GM12878 (cell line): ENCODE measurements around the gene PTP4A1. TPM values are rescaled to one million over a fixed set of nuclear protein-coding genes. Genes with fewer than 3 reads are reported as not detected.

Source experiments
- ATAC-seq: fragments of 200-7000 bp; cut with Tn5 transposase; 3 replicates; pipeline ENCODE4 v1.9.1; 2020; ENCODE audit warnings: mild to moderate bottlenecking, moderate library complexity
- BruUV-seq: library from RNA; stranded (reverse); fragments of 400-500 nt; replicated peaks from 2 replicates; lab custom pipeline; 2021; lab: Mats Ljungman, UMichigan
- CTCF ChIA-PET: fragments of 300-600 bp; sonication (Branson Sonifier 250); formaldehyde crosslinking; extraction: SDS; loops from one replicate; lab custom pipeline; 2021; ENCODE audit warnings: inconsistent platforms; lab: Yijun Ruan, JAX
- POLR2A ChIA-PET: fragments of 350-600 bp; formaldehyde crosslinking; extraction: SDS; loops from one replicate; lab custom pipeline; 2021; ENCODE audit warnings: inconsistent platforms; lab: Charles Lee
- RAD21 ChIA-PET: fragments of 300-600 bp; sonication (Branson Sonifier 250); formaldehyde crosslinking; loops from one replicate; lab custom pipeline; 2023; ENCODE audit warnings: antibody characterized with exemption; ENCODE audit not compliant: unreplicated experiment; lab: Charles Lee
- SMC1A ChIA-PET: fragments of 300-600 bp; sonication (Branson Sonifier 250); formaldehyde crosslinking; loops from one replicate; lab custom pipeline; 2023; ENCODE audit not compliant: unreplicated experiment, uncharacterized antibody; lab: Charles Lee
- DNase-seq: peaks from one replicate; pipeline ENCODE4 v3.0.0-alpha.2; 2011; ENCODE audit warnings: low read depth, low spot score
- FAIRE-seq: peaks from 3 replicates; lab custom pipeline; 2011; peaks lifted over from hg19 to GRCh38; lab: Jason Lieb, UNC
- H2AFZ ChIP-seq: 2 replicates; pipeline ENCODE4 v1.6.0; 2011; ENCODE audit warnings: low read depth, low read length, control low read depth; ENCODE audit not compliant: control insufficient read depth
- H3K27ac ChIP-seq: 2 replicates; pipeline ENCODE4 v1.5.1; 2011; ENCODE audit warnings: control low read depth; ENCODE audit not compliant: control insufficient read depth, insufficient read depth
- H3K27me3 ChIP-seq, 2 experiments: replicated peaks in 1 of 2; 2 replicates each; pipeline versions ENCODE4 v1.6.0 to v1.6.1; 2011; ENCODE audit warnings: low read length in 1 of 2; ENCODE audit not compliant: control insufficient read depth in 2 of 2, insufficient read depth in 2 of 2
- H3K36me3 ChIP-seq, 2 experiments: 2 replicates each; pipeline ENCODE4 v1.5.1; 2011; ENCODE audit warnings: low read length in 1 of 2; ENCODE audit not compliant: control insufficient read depth in 2 of 2, insufficient read depth in 2 of 2
- H3K4me1 ChIP-seq: 2 replicates; pipeline ENCODE4 v1.6.1; 2011; ENCODE audit warnings: mild to moderate bottlenecking, low read length, moderate library complexity, mixed read lengths; ENCODE audit not compliant: control insufficient read depth, insufficient read depth
- H3K4me2 ChIP-seq: 2 replicates; pipeline ENCODE4 v1.6.0; 2011; ENCODE audit warnings: control low read depth; ENCODE audit not compliant: control insufficient read depth, insufficient read depth
- H3K4me3 ChIP-seq: fragments of 200-600 bp; sonication (generic); 2 replicates; pipeline ENCODE4 v1.5.1; 2016
- H3K79me2 ChIP-seq: 2 replicates; pipeline ENCODE4 v1.6.0; 2011; ENCODE audit warnings: low read length; ENCODE audit not compliant: control insufficient read depth, insufficient read depth
- H3K9ac ChIP-seq: 2 replicates; pipeline ENCODE4 v1.8.0; 2011; ENCODE audit warnings: low read length, control low read depth, mixed read lengths; ENCODE audit not compliant: control insufficient read depth, insufficient read depth
- H3K9me3 ChIP-seq: replicated peaks from 3 replicates; pipeline ENCODE4 v1.5.1; 2011; ENCODE audit warnings: mild to moderate bottlenecking, low read length; ENCODE audit not compliant: control insufficient read depth, insufficient read depth
- H4K20me1 ChIP-seq: 2 replicates; pipeline ENCODE4 v1.6.0; 2011; ENCODE audit not compliant: control insufficient read depth, insufficient read depth
- HDAC2 ChIP-seq: fragments of 200-600 bp; sonication (generic); IDR thresholded peaks from 2 replicates; pipeline ENCODE4 v1.6.1; 2017
- KAT2A ChIP-seq: conservative IDR thresholded peaks from 2 replicates; pipeline ENCODE4 v1.6.1; 2011; ENCODE audit warnings: low read depth, low read length; ENCODE audit not compliant: control insufficient read depth
- NFIC ChIP-seq: IDR thresholded peaks from 2 replicates; pipeline ENCODE4 v1.6.1; 2012; ENCODE audit warnings: low read depth, mild to moderate bottlenecking, inconsistent platforms, low read length, moderate library complexity
- RFX5 ChIP-seq: IDR thresholded peaks from 2 replicates; pipeline ENCODE4 v1.6.1; 2011; ENCODE audit warnings: low read depth, low read length, improper control_type of control experiment
- SMC3 ChIP-seq: IDR thresholded peaks from 2 replicates; pipeline ENCODE4 v1.6.1; 2011; ENCODE audit warnings: low read length, improper control_type of control experiment, borderline replicate concordance
- TAF1 ChIP-seq: IDR thresholded peaks from 2 replicates; pipeline ENCODE4 v1.6.1; 2011; ENCODE audit warnings: mild to moderate bottlenecking, low read depth, low read length, borderline replicate concordance
- TCF7 ChIP-seq: IDR thresholded peaks from 2 replicates; pipeline ENCODE4 v1.6.1; 2014; ENCODE audit warnings: antibody characterized with exemption, borderline replicate concordance
- ZSCAN29 ChIP-seq: fragments of 450-650 bp; IDR thresholded peaks from 2 replicates; pipeline ENCODE4 v1.6.1; 2017; ENCODE audit warnings: mild to moderate bottlenecking, moderate library complexity
- ZZZ3 ChIP-seq: IDR thresholded peaks from 2 replicates; pipeline ENCODE4 v1.6.1; 2011; ENCODE audit warnings: low read depth; ENCODE audit not compliant: control insufficient read depth, insufficient read length
- WGBS: methylation state at CpG from one replicate; pipeline ENCODE4 v1.1.6; 2016; ENCODE audit warnings: low lambda C conversion rate; ENCODE audit not compliant: insufficient replicate concordance, insufficient coverage; ENCODE audit errors: missing lambda C conversion rate; 5-methylcytosine and 5-hydroxymethylcytosine counted together
- in situ Hi-C: fragments of 300-500 bp; cut with MboI; formaldehyde crosslinking; loops from 9 replicates; pipeline ENCODE4 v1.14.3; 2018; ENCODE audit warnings: mixed read lengths
- intact Hi-C: fragments of 100-400 bp; cut with micrococcal nuclease; formaldehyde crosslinking; loops from one replicate; pipeline ENCODE4 v1.14.2; 2022; ENCODE audit not compliant: unreplicated experiment
- polyA plus RNA-seq, 11 experiments: library from polyadenylated mRNA; depleted of rRNA in 4 of 11; unstranded in 6 of 11; stranded (reverse) in 5 of 11; fragments of >200 nt; fragmentation: Nextera tagmentation in 4 of 11; fragmentation: Illumina TruSeq in 1 of 11; extraction: Ambion mirVana in 4 of 11; extraction: Trizol in 1 of 11; gene quantifications; 1 replicate in 1 of 11; 2 replicates in 10 of 11; pipeline versions ENCODE4 v1.2.1 to v1.2.3, GENCODE V29; 2011 to 2016; ENCODE audit warnings: inconsistent platforms in 2 of 11, missing spikeins in 2 of 11, low read depth in 1 of 11
- total RNA-seq, 4 experiments: library from RNA; depleted of rRNA in 3 of 4; stranded (reverse); fragments of >200 nt in 3 of 4; fragmentation: Illumina TruSeq in 1 of 4; extraction: Trizol in 1 of 4; gene quantifications; 2 replicates each; pipeline versions ENCODE4 v1.2.1 to v1.2.3, GENCODE V29; 2013 to 2021
- TF ChIP-seq, protein P1 (sequence below): fragments of 450-650 bp; formaldehyde crosslinking; IDR thresholded peaks from 2 replicates; pipeline ENCODE4 v1.4.0; 2022; ENCODE audit warnings: mild to moderate bottlenecking, moderate library complexity
- TF ChIP-seq, protein P2 (sequence below): IDR thresholded peaks from 2 replicates; pipeline ENCODE4 v1.6.1; 2011; ENCODE audit warnings: borderline replicate concordance, low read depth, mild to moderate bottlenecking, moderate library complexity, mixed read lengths, low read length; ENCODE audit not compliant: insufficient read depth; ENCODE audit errors: extremely low read length
- TF ChIP-seq, protein P3 (sequence below): fragments of 450-650 bp; formaldehyde crosslinking; IDR thresholded peaks from 2 replicates; pipeline ENCODE4 v1.5.0; 2022; ENCODE audit warnings: mild to moderate bottlenecking, missing genetic modification characterization

The PTP4A1 gene
- total and polyA plus RNA-seq, 10 of the 15 experiments (the other 5 are each of a cell fraction or from before 2014, with no cell fraction given): 8.5 to 190 (median 46.4) TPM; not detected in 2

DNA sequence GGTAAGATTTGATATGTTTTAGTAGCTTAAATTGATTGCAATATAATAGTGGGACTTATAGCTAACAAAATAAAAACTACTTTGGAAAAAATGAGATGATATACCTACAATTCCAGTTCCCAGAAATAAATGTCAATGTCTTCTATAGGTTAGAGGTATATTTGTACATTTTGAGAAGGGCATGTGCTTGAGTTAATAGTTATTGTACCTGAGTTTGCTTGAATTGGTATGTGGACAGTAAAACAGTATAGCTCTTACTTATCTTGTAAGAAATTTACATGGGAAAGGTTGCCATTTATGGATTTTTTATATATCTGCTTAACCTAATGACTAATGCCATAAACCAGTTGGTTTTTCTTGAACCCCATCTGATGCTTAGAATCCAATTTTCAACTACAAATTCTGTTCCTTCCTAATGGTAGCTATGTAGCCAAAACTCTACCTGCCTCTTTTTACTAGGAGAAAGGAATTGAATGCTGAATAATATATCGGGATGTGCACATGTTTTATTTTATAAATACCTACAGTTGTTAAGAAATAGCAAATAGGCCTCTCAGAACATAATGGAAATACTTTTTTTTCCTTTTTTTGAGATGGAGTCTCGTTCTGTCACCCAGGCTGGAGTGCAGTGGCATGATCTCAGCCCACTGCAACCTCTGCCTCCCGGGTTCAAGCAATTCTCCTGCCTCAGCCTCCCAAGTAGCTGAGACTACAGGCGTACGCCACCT, 4.9 kb downstream of the PTP4A1 start:
- Histone ChIP-seq H3K4me3 (peak overlapping the region; percentile 61; the same call in 1 of the 2 replicates), H4K20me1 (no peaks in the 10 kb centered on the region), H3K79me2 (peaks cover 56% of the 10 kb centered on the region), H3K4me2 (no peak overlapping the region), H3K36me3 (peaks cover 0 to 19% of the 10 kb centered on the region in 2 experiments; a peak in 3 of 4 replicates), H3K27me3 (no peaks in the 10 kb centered on the region), H3K27ac (no peak overlapping the region), H3K9me3 (no peaks in the 10 kb centered on the region), H2AFZ (no peak overlapping the region), H3K4me1 (no peaks in the 10 kb centered on the region; the same call in 1 of the 2 replicates), H3K9ac (no peak overlapping the region)
- ATAC-seq (no peak), DNase-seq (no peak), FAIRE-seq (no peak)
- ChIA-PET CTCF (interaction anchor here (0.5 to 1.8 kb wide), 8 partner anchors 16 to 231 kb away, joined by 3 to 15 read pairs (median 3); no protein-coding TSS in a partner anchor), SMC1A (interaction anchor here (0.7 to 1.5 kb wide), 12 partner anchors 15 to 225 kb away, joined by 3 to 15 read pairs (median 4); no protein-coding TSS in a partner anchor), POLR2A (interaction anchor here (0.9 to 1.3 kb wide), 2 partner anchors 58 to 224 kb away, joined by 4 to 5 read pairs; partner anchors contain the start of gene PHF3), RAD21 (interaction anchor here (0.6 to 2.6 kb wide), 6 partner anchors 10 to 225 kb away, joined by 3 to 15 read pairs (median 4); no protein-coding TSS in a partner anchor)
- in situ Hi-C loops (no loop called here), intact Hi-C loops (no loop called here)
- WGBS: 96% methylated on average over 5 of the region's 5 CpGs
- no peak for TF ChIP-seq RFX5
- no peak for TF ChIP-seq NFIC
- TF ChIP-seq HDAC2: no peak
- no peak for TF ChIP-seq TCF7
- TF ChIP-seq TAF1: no peak
- TF ChIP-seq, protein P1, sequence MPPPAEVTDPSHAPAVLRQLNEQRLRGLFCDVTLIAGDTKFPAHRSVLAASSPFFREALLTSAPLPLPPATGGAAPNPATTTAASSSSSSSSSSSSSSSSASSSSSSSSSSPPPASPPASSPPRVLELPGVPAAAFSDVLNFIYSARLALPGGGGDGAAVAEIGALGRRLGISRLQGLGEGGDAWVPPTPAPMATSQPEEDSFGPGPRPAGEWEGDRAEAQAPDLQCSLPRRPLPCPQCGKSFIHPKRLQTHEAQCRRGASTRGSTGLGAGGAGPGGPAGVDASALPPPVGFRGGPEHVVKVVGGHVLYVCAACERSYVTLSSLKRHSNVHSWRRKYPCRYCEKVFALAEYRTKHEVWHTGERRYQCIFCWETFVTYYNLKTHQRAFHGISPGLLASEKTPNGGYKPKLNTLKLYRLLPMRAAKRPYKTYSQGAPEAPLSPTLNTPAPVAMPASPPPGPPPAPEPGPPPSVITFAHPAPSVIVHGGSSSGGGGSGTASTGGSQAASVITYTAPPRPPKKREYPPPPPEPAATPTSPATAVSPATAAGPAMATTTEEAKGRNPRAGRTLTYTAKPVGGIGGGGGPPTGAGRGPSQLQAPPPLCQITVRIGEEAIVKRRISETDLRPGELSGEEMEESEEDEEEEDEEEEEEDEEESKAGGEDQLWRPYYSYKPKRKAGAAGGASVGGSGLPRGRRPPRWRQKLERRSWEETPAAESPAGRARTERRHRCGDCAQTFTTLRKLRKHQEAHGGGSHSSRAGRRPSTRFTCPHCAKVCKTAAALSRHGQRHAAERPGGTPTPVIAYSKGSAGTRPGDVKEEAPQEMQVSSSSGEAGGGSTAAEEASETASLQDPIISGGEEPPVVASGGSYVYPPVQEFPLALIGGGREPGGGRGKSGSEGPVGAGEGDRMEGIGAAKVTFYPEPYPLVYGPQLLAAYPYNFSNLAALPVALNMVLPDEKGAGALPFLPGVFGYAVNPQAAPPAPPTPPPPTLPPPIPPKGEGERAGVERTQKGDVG (CRISPR knock-in tag): no peak
- no peak for TF ChIP-seq SMC3
- TF ChIP-seq, protein P2, sequence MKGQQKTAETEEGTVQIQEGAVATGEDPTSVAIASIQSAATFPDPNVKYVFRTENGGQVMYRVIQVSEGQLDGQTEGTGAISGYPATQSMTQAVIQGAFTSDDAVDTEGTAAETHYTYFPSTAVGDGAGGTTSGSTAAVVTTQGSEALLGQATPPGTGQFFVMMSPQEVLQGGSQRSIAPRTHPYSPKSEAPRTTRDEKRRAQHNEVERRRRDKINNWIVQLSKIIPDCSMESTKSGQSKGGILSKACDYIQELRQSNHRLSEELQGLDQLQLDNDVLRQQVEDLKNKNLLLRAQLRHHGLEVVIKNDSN: no peak
- TF ChIP-seq, protein P3, sequence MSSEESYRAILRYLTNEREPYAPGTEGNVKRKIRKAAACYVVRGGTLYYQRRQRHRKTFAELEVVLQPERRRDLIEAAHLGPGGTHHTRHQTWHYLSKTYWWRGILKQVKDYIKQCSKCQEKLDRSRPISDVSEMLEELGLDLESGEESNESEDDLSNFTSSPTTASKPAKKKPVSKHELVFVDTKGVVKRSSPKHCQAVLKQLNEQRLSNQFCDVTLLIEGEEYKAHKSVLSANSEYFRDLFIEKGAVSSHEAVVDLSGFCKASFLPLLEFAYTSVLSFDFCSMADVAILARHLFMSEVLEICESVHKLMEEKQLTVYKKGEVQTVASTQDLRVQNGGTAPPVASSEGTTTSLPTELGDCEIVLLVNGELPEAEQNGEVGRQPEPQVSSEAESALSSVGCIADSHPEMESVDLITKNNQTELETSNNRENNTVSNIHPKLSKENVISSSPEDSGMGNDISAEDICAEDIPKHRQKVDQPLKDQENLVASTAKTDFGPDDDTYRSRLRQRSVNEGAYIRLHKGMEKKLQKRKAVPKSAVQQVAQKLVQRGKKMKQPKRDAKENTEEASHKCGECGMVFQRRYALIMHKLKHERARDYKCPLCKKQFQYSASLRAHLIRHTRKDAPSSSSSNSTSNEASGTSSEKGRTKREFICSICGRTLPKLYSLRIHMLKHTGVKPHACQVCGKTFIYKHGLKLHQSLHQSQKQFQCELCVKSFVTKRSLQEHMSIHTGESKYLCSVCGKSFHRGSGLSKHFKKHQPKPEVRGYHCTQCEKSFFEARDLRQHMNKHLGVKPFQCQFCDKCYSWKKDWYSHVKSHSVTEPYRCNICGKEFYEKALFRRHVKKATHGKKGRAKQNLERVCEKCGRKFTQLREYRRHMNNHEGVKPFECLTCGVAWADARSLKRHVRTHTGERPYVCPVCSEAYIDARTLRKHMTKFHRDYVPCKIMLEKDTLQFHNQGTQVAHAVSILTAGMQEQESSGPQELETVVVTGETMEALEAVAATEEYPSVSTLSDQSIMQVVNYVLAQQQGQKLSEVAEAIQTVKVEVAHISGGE: no peak
- no peak for TF ChIP-seq KAT2A
- TF ChIP-seq ZZZ3: no peak
- TF ChIP-seq ZSCAN29: no peak
- TSS peak; percentile 1 for BruUV-seq
